HEK293 (cell line): ENCODE data around the gene LY6G5C.

Experiments
- CTCF ChIA-PET: fragments of 350-600 bp; formaldehyde crosslinking; extraction: SDS; loops from one replicate; lab custom pipeline; 2021; ENCODE audit warnings: antibody characterized with exemption; lab: Yijun Ruan, JAX
- POLR2A ChIA-PET: fragments of 300-600 bp; formaldehyde crosslinking; extraction: SDS; loops from one replicate; lab custom pipeline; 2020; ENCODE audit warnings: antibody characterized with exemption, inconsistent platforms; lab: Yijun Ruan, JAX
- H3K27ac ChIP-seq: fragments of 200-500 bp; sonication (Bioruptor generic); 2 replicates; pipeline ENCODE4 v1.5.1; 2014; ENCODE audit warnings: low read depth, low read length, control low read depth, inconsistent platforms; ENCODE audit errors: extremely low read depth
- H3K36me3 ChIP-seq, 2 experiments: fragments of 200-500 bp in 1 of 2; sonication (Bioruptor generic) in 1 of 2; 1 replicate in 1 of 2; 2 replicates in 1 of 2; pipeline ENCODE4 v1.5.1; 2014 to 2017; ENCODE audit warnings: inconsistent platforms in 2 of 2, low read length in 2 of 2; ENCODE audit not compliant: control insufficient read depth in 2 of 2, insufficient read depth in 1 of 2
- H3K4me1 ChIP-seq: fragments of 200-500 bp; sonication (Bioruptor generic); 2 replicates; pipeline ENCODE4 v1.5.1; 2014; ENCODE audit warnings: mild to moderate bottlenecking, low read length, inconsistent platforms; ENCODE audit not compliant: control insufficient read depth, insufficient read depth
- H3K4me3 ChIP-seq: 2 replicates; pipeline ENCODE4 v1.5.1; 2011; ENCODE audit warnings: low read depth, mild to moderate bottlenecking, control low read depth, low read length, moderate library complexity
- H3K9me3 ChIP-seq: fragments of 200-500 bp; sonication (Bioruptor generic); 2 replicates; pipeline ENCODE4 v1.5.1; 2014; ENCODE audit warnings: low read depth, low read length, inconsistent platforms; ENCODE audit not compliant: control insufficient read depth, insufficient read depth
- CTCF ChIP-seq: fragments of 450-650 bp; formaldehyde crosslinking; IDR thresholded peaks from 2 replicates; pipeline ENCODE4 v1.5.1; 2016; ENCODE audit warnings: missing biosample characterization, missing genetic modification characterization
- EGR2 ChIP-seq: fragments of 450-650 bp; formaldehyde crosslinking; IDR thresholded peaks from 2 replicates; pipeline ENCODE4 v1.5.1; 2016; ENCODE audit warnings: low read depth, missing biosample characterization, missing genetic modification characterization
- SP7 ChIP-seq: fragments of 450-650 bp; formaldehyde crosslinking; IDR thresholded peaks from 2 replicates; pipeline ENCODE4 v1.5.1; 2016; ENCODE audit warnings: missing biosample characterization, missing genetic modification characterization
- TSHZ1 ChIP-seq: fragments of 450-650 bp; formaldehyde crosslinking; IDR thresholded peaks from 2 replicates; pipeline ENCODE4 v1.5.1; 2016; ENCODE audit warnings: missing biosample characterization, missing genetic modification characterization, borderline replicate concordance
- YY1 ChIP-seq: fragments of 450-650 bp; formaldehyde crosslinking; IDR thresholded peaks from 2 replicates; pipeline ENCODE4 v1.5.1; 2018; ENCODE audit warnings: missing biosample characterization, missing genetic modification characterization
- ZBTB20 ChIP-seq: fragments of 450-650 bp; formaldehyde crosslinking; IDR thresholded peaks from 2 replicates; pipeline ENCODE4 v1.5.1; 2016; ENCODE audit warnings: missing biosample characterization, missing genetic modification characterization
- ZFHX2 ChIP-seq: fragments of 450-650 bp; formaldehyde crosslinking; conservative IDR thresholded peaks from 2 replicates; pipeline ENCODE4 v1.5.1; 2016; ENCODE audit warnings: missing biosample characterization, missing genetic modification characterization
- ZNF174 ChIP-seq: fragments of 450-650 bp; formaldehyde crosslinking; IDR thresholded peaks from 2 replicates; pipeline ENCODE4 v1.5.0; 2017; ENCODE audit warnings: missing biosample characterization, mild to moderate bottlenecking, missing genetic modification characterization
- ZNF175 ChIP-seq: fragments of 450-650 bp; formaldehyde crosslinking; IDR thresholded peaks from 2 replicates; pipeline ENCODE4 v1.5.1; 2016; ENCODE audit warnings: missing biosample characterization, missing genetic modification characterization
- ZNF292 ChIP-seq: fragments of 450-650 bp; formaldehyde crosslinking; IDR thresholded peaks from 2 replicates; pipeline ENCODE4 v1.5.1; 2016; ENCODE audit warnings: low read depth, missing biosample characterization, missing genetic modification characterization, borderline replicate concordance
- ZNF324 ChIP-seq: fragments of 450-650 bp; formaldehyde crosslinking; IDR thresholded peaks from 2 replicates; pipeline ENCODE4 v1.5.1; 2016; ENCODE audit warnings: missing biosample characterization, missing genetic modification characterization
- ZNF404 ChIP-seq: fragments of 450-650 bp; formaldehyde crosslinking; IDR thresholded peaks from 2 replicates; pipeline ENCODE4 v1.5.1; 2017; ENCODE audit warnings: missing biosample characterization, missing genetic modification characterization
- ZNF530 ChIP-seq: fragments of 450-650 bp; formaldehyde crosslinking; IDR thresholded peaks from 2 replicates; pipeline ENCODE4 v1.5.1; 2016; ENCODE audit warnings: low read depth, missing biosample characterization, missing genetic modification characterization
- ZNF596 ChIP-seq: fragments of 450-650 bp; IDR thresholded peaks from 2 replicates; pipeline ENCODE4 v1.5.0; 2018; ENCODE audit warnings: missing biosample characterization, mild to moderate bottlenecking, missing genetic modification characterization, moderate library complexity
- ZNF660 ChIP-seq: fragments of 450-650 bp; IDR thresholded peaks from 2 replicates; pipeline ENCODE4 v1.5.1; 2018; ENCODE audit warnings: missing biosample characterization, mild to moderate bottlenecking, missing genetic modification characterization
- TF ChIP-seq, protein P1 (sequence below): fragments of 450-650 bp; formaldehyde crosslinking; IDR thresholded peaks from 2 replicates; pipeline ENCODE4 v1.5.1; 2016; ENCODE audit warnings: missing biosample characterization, missing genetic modification characterization
- TF ChIP-seq, protein P2 (sequence below): fragments of 450-650 bp; formaldehyde crosslinking; IDR thresholded peaks from 2 replicates; pipeline ENCODE4; 2016; ENCODE audit warnings: missing biosample characterization, missing genetic modification characterization
- TF ChIP-seq, protein P3 (sequence below): fragments of 450-650 bp; formaldehyde crosslinking; IDR thresholded peaks from 2 replicates; pipeline ENCODE4 v1.5.1; 2016; ENCODE audit warnings: missing biosample characterization, missing genetic modification characterization
- TF ChIP-seq, protein P4 (sequence below): fragments of 450-650 bp; formaldehyde crosslinking; IDR thresholded peaks from 2 replicates; pipeline ENCODE4 v1.5.1; 2016; ENCODE audit warnings: missing biosample characterization, missing genetic modification characterization
- TF ChIP-seq, protein P5 (sequence below): fragments of 450-650 bp; formaldehyde crosslinking; IDR thresholded peaks from 2 replicates; pipeline ENCODE4 v1.5.1; 2016; ENCODE audit warnings: missing biosample characterization, missing genetic modification characterization

Gene LY6G5C

DNA sequence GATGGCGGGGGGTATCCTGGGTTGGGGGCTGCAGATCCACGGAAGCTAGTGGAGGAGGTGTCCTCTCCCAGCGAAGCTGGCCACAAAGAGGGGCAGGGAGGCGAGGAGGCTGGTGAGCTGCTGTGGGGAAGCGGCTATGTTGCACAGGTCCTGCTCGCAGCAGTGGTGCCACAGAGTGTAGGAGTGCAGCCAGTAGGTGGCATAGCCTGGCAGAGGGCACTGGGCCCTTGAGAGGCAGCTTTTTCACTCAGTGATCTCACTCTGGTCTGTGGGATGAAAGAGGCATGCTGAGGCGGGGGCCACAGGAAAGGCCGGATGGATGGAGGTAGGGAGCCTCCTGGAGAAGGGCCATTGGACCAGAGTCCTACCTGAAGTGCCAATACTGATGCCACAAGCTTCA is 31.4 kb upstream of the LY6G5C start:
- H3K4me3 ChIP-seq = no peak overlapping the region
- CTCF ChIA-PET = interaction anchor here (0.7 to 1.2 kb wide), 2 partner anchors 60 to 240 kb away, joined by 3 to 5 read pairs; no protein-coding TSS in a partner anchor
- TF ChIP-seq ZNF660 (tag by site-specific recombination) = no peak
- TF ChIP-seq ZFHX2 (tag by site-specific recombination) = peak; percentile 50
- TF ChIP-seq, protein P1, sequence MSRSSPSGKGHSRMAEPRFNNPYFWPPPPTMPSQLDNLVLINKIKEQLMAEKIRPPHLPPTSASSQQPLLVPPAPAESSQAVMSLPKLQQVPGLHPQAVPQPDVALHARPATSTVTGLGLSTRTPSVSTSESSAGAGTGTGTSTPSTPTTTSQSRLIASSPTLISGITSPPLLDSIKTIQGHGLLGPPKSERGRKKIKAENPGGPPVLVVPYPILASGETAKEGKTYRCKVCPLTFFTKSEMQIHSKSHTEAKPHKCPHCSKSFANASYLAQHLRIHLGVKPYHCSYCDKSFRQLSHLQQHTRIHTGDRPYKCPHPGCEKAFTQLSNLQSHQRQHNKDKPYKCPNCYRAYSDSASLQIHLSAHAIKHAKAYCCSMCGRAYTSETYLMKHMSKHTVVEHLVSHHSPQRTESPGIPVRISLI (tag by site-specific recombination) = no peak
- peak; percentile 42; the same call in 1 of the 2 replicates for TF ChIP-seq CTCF (tag by site-specific recombination)
- TF ChIP-seq EGR2 (tag by site-specific recombination) = 0 out of 2 replicates have a peak, but pooled peaks have one; percentile 13
- 0 out of 2 replicates have a peak, but pooled peaks have one; percentile 33 for TF ChIP-seq ZBTB20 (tag by site-specific recombination)
- TF ChIP-seq, all 188 proteins: peak for 4
- H3K9me3 ChIP-seq = no peaks in the 10 kb centered on the region
- H3K27ac ChIP-seq = no peak overlapping the region
- peaks cover 4% of the 10 kb centered on the region for H3K4me1 ChIP-seq
- POLR2A ChIA-PET = interaction anchor here (0.5 to 2.3 kb wide), 9 partner anchors 9 to 120 kb away, joined by 3 to 12 read pairs (median 4); partner anchors contain the start of genes ABHD16A, DDAH2, HSPA1B and MSH5
- no peaks in the 10 kb centered on the region for H3K36me3 ChIP-seq

DNA sequence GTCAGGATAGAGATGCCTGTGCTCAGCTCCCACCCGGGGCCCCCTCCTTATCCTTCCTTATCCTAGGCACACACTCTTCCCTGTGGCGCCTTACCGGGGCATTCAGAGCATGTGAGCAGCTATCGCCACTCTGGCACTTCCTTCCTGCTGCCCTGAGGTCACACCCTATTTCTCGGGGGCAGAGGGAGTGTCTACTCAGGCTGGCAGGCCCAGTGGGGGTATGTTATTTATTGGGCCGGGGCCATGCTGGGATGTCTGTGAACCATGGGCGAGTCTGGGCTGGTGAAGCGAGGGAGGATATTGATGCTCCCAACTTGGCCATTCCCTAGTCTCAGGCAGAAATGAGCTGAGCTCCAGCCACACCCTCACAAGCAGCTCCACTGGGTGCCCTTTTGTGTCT is 30.4 kb upstream of the LY6G5C start:
- Histone ChIP-seq H3K36me3 (no peaks in the 10 kb centered on the region), H3K27ac (no peak overlapping the region), H3K4me3 (no peak overlapping the region), H3K9me3 (no peaks in the 10 kb centered on the region), H3K4me1 (peaks cover 4% of the 10 kb centered on the region)
- POLR2A ChIA-PET = interaction anchor here (0.5 to 2.0 kb wide), 6 partner anchors 8 to 116 kb away, joined by 3 to 11 read pairs (median 4); partner anchors contain the start of genes ABHD16A, DDAH2 and HSPA1B
- CTCF ChIA-PET = interaction anchor here (0.6 to 1.2 kb wide), 4 partner anchors 9 to 114 kb away, joined by 3 to 5 read pairs (median 4); no protein-coding TSS in a partner anchor
- TF ChIP-seq ZNF174 (tag by site-specific recombination) = no peak
- TF ChIP-seq ZNF596 (tag by site-specific recombination) = no peak
- TF ChIP-seq, protein P2, sequence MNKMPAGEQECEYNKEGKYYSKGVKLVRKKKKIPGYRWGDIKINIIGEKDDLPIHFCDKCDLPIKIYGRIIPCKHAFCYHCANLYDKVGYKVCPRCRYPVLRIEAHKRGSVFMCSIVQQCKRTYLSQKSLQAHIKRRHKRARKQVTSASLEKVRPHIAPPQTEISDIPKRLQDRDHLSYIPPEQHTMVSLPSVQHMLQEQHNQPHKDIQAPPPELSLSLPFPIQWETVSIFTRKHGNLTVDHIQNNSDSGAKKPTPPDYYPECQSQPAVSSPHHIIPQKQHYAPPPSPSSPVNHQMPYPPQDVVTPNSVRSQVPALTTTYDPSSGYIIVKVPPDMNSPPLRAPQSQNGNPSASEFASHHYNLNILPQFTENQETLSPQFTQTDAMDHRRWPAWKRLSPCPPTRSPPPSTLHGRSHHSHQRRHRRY (tag by site-specific recombination) = no peak
- TF ChIP-seq, protein P3, sequence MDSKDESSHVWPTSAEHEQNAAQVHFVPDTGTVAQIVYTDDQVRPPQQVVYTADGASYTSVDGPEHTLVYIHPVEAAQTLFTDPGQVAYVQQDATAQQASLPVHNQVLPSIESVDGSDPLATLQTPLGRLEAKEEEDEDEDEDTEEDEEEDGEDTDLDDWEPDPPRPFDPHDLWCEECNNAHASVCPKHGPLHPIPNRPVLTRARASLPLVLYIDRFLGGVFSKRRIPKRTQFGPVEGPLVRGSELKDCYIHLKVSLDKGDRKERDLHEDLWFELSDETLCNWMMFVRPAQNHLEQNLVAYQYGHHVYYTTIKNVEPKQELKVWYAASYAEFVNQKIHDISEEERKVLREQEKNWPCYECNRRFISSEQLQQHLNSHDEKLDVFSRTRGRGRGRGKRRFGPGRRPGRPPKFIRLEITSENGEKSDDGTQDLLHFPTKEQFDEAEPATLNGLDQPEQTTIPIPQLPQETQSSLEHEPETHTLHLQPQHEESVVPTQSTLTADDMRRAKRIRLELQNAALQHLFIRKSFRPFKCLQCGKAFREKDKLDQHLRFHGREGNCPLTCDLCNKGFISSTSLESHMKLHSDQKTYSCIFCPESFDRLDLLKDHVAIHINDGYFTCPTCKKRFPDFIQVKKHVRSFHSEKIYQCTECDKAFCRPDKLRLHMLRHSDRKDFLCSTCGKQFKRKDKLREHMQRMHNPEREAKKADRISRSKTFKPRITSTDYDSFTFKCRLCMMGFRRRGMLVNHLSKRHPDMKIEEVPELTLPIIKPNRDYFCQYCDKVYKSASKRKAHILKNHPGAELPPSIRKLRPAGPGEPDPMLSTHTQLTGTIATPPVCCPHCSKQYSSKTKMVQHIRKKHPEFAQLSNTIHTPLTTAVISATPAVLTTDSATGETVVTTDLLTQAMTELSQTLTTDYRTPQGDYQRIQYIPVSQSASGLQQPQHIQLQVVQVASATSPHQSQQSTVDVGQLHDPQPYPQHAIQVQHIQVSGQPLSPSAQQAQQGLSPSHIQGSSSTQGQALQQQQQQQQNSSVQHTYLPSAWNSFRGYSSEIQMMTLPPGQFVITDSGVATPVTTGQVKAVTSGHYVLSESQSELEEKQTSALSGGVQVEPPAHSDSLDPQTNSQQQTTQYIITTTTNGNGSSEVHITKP = no peak
- no peak for TF ChIP-seq ZNF292 (tag by site-specific recombination)
- TF ChIP-seq ZNF324 = no peak
- TF ChIP-seq TSHZ1 (tag by site-specific recombination) = no peak
- TF ChIP-seq ZNF175 (tag by site-specific recombination) = no peak
- 0 out of 2 replicates have a peak, but pooled peaks have one; percentile 30 for TF ChIP-seq SP7
- no peak for TF ChIP-seq YY1 (tag by site-specific recombination)
- TF ChIP-seq, protein P4, sequence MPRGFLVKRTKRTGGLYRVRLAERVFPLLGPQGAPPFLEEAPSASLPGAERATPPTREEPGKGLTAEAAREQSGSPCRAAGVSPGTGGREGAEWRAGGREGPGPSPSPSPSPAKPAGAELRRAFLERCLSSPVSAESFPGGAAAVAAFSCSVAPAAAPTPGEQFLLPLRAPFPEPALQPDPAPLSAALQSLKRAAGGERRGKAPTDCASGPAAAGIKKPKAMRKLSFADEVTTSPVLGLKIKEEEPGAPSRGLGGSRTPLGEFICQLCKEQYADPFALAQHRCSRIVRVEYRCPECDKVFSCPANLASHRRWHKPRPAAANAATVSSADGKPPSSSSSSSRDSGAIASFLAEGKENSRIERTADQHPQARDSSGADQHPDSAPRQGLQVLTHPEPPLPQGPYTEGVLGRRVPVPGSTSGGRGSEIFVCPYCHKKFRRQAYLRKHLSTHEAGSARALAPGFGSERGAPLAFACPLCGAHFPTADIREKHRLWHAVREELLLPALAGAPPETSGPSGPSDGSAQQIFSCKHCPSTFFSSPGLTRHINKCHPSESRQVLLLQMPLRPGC (tag by site-specific recombination) = no peak
- TF ChIP-seq ZNF530 (tag by site-specific recombination) = no peak
- TF ChIP-seq, protein P5, sequence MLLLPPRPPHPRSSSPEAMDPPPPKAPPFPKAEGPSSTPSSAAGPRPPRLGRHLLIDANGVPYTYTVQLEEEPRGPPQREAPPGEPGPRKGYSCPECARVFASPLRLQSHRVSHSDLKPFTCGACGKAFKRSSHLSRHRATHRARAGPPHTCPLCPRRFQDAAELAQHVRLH (tag by site-specific recombination) = no peak
- no peak for TF ChIP-seq ZNF404 (tag by site-specific recombination)
